Cardiac muscle cell (in vitro differentiated cells and primary cell): ENCODE measurements around the gene TMEM229A. TPM values are rescaled to one million over a fixed set of nuclear protein-coding genes. Genes with fewer than 3 reads are reported as not detected.
"Not testable (repeated sequence)": the region's sequence is repeated elsewhere in the genome, so short reads cannot be mapped to it uniquely, and the experiment has no call there.

Experiments
- DNase-seq, 2 donors: peaks; one replicate each; pipeline versions ENCODE4 v3.0.0 to v3.0.0-alpha.2; 2010 to 2017; ENCODE audit warnings: low read depth in 1 of 2, low spot score in 1 of 2
- H3K27ac ChIP-seq: fragments of 200-600 bp; sonication (generic); 2 replicates; pipeline ENCODE4 v1.5.1; 2016
- H3K27me3 ChIP-seq: fragments of 200-600 bp; sonication (generic); 2 replicates; pipeline ENCODE4 v1.6.0; 2016; ENCODE audit warnings: control low read depth
- H3K36me3 ChIP-seq: fragments of 200-600 bp; sonication (generic); 2 replicates; pipeline ENCODE4 v1.5.1; 2016; ENCODE audit warnings: control low read depth
- H3K4me1 ChIP-seq: fragments of 200-600 bp; sonication (generic); 2 replicates; pipeline ENCODE4 v1.8.1; 2017; ENCODE audit warnings: low read depth, mild to moderate bottlenecking, mixed run types
- H3K4me3 ChIP-seq: fragments of 200-600 bp; sonication (generic); 2 replicates; pipeline ENCODE4 v1.5.1; 2016; ENCODE audit warnings: mild to moderate bottlenecking
- H3K9me3 ChIP-seq: fragments of 200-600 bp; sonication (generic); 2 replicates; pipeline ENCODE4 v1.5.1; 2017; ENCODE audit warnings: low read depth, mild to moderate bottlenecking, control low read depth
- polyA plus RNA-seq: library from polyadenylated mRNA; unstranded; fragments of >200 nt; fragmentation: Nextera tagmentation; extraction: Ambion mirVana; gene quantifications from 2 replicates; pipeline ENCODE4 v1.2.1, GENCODE V29; 2016
- total RNA-seq: library from RNA; depleted of rRNA; stranded (reverse); fragments of >200 nt; gene quantifications from 2 replicates; pipeline ENCODE4 v1.2.3, GENCODE V29; 2016
- TF ChIP-seq, protein P1 (sequence below): IDR thresholded peaks from 2 replicates; pipeline ENCODE4 v1.5.1; 2012; ENCODE audit warnings: low read depth, mild to moderate bottlenecking, low read length

The TMEM229A gene
- total RNA-seq (0.12 and 0.18 TPM in 2 replicates), polyA plus RNA-seq (0.66 and 0.82 TPM in 2 replicates)

DNA sequence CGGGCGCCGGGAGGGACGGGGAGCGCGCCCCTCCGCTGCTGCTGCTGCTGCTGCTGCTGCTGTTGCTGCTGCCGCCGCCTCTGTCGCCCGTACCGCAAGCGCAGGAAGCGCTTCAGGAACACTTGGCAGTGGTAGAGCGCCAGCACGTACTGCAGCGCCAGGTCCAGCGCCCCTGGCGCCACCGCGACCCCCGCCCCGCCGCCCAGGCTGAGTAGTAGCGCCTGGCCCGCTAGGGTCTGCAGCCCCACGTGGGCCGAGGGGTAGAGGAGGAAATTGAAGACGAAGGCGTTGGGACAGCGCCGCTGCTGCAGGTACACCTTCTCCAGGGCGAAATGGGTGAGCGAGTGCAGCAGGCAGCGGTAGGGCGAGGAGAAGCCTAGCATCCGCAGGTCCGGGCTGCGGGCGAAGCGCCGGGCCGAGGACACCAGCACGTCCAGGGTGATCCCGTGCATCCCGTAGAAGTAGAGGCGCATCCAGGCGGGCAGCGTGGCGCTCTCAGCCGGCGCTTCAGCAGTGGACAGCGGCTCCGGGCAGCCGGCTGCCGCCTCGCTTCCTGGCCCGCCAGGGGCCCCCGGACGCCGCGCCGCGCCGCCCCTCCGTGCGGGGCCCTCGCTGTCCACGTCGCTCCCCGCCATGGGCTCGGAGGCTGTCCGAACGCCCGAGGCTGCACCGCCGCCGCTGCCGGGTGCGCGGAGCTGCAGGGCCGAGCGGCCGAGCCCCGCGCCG, at the start of gene TMEM229A:
TSS of gene TMEM229A (minus strand) at position 699 of the 726 bp plus-strand sequence. CDS start at position 635, 64 bp downstream.
- Histone ChIP-seq H3K4me1 (peaks cover 6% of the 10 kb centered on the region), H3K27me3 (peaks cover 71% of the 10 kb centered on the region)

DNA sequence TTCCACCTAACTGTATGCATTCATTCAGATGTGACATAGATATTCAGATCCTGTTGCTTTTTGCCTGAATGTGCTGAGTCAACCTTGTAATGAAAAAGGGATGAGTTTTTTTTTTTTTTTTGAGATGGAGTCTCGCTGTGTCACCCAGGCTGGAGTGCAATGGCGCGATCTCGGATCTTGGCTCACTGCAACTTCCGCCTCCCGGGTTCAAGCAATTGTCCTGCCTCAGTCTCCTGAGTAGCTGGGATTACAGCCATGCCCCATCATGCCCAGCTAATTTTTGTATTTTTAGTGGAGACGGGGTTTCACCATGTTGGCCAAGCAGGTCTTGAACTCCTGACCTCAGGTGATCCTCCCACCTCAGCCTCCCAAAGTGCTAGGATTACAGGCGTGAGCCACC, 49.4 kb upstream of the TMEM229A start:
- not testable (repeated sequence) for H3K4me1 ChIP-seq, H3K27me3 ChIP-seq, H3K27ac ChIP-seq, H3K9me3 ChIP-seq, DNase-seq, H3K4me3 ChIP-seq, H3K36me3 ChIP-seq

More for the DNA sequence above, at the start of gene TMEM229A:
- Histone ChIP-seq H3K9me3 (no peaks in the 10 kb centered on the region), H3K27ac (no peak within 1 kb of the TSS), H3K4me3 (peak within 1 kb of the TSS; percentile 60), H3K36me3 (no peaks in the 10 kb centered on the region)
- TF ChIP-seq, protein P1, sequence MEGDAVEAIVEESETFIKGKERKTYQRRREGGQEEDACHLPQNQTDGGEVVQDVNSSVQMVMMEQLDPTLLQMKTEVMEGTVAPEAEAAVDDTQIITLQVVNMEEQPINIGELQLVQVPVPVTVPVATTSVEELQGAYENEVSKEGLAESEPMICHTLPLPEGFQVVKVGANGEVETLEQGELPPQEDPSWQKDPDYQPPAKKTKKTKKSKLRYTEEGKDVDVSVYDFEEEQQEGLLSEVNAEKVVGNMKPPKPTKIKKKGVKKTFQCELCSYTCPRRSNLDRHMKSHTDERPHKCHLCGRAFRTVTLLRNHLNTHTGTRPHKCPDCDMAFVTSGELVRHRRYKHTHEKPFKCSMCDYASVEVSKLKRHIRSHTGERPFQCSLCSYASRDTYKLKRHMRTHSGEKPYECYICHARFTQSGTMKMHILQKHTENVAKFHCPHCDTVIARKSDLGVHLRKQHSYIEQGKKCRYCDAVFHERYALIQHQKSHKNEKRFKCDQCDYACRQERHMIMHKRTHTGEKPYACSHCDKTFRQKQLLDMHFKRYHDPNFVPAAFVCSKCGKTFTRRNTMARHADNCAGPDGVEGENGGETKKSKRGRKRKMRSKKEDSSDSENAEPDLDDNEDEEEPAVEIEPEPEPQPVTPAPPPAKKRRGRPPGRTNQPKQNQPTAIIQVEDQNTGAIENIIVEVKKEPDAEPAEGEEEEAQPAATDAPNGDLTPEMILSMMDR, result no peak
- peak; percentile 63 to 84 for DNase-seq

DNA sequence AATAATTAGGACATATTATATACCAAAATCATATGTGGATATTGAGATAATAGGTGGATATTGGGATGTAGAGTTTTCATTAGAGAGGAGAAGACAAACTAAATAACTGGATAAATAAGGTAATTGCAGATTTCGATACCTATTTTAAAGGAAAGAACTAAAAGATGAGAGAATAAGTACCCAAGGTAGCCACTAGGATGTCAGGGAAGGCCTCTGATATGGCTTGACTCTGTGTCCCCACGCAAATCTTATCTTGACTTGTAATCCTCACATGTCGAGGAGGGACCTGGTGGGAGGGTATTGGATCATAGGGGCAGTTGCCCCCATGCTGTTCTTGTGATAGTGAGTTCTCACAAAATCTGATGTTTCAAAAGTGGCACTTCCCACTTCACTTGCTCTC, 44.7 kb upstream of the TMEM229A start:
- Histone ChIP-seq H3K4me1 (no peaks in the 10 kb centered on the region), H3K4me3 (no peak overlapping the region), H3K27ac (no peak overlapping the region), H3K27me3 (no peaks in the 10 kb centered on the region), H3K36me3 (no peaks in the 10 kb centered on the region), H3K9me3 (no peaks in the 10 kb centered on the region)
- TF ChIP-seq, protein P1, result no peak
- DNase-seq, result no peak

DNA sequence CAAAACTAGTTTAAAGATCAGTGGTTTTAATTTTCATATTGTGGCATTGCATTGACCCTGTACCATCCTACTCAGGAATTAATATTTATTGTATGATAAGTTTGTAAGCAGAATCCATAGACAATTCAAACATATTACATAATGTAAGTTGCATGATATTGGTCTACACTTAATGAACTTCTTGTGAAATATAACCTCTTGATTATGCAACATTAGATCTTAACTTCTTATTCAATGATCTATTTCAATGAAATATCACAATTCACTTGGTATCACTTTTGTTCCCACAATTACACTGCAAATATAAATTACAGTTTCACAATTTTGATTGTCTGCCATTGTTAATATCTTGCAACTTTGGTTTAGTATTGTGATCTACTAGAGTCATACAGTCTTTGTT, 44.0 kb upstream of the TMEM229A start:
- H3K36me3 ChIP-seq, result no peaks in the 10 kb centered on the region
- H3K4me1 ChIP-seq, result no peaks in the 10 kb centered on the region
- TF ChIP-seq, protein P1, result no peak
- H3K4me3 ChIP-seq, result no peak overlapping the region
- H3K27ac ChIP-seq, result no peak overlapping the region
- no peak for DNase-seq
- H3K27me3 ChIP-seq, result no peaks in the 10 kb centered on the region
- H3K9me3 ChIP-seq, result no peaks in the 10 kb centered on the region

DNA sequence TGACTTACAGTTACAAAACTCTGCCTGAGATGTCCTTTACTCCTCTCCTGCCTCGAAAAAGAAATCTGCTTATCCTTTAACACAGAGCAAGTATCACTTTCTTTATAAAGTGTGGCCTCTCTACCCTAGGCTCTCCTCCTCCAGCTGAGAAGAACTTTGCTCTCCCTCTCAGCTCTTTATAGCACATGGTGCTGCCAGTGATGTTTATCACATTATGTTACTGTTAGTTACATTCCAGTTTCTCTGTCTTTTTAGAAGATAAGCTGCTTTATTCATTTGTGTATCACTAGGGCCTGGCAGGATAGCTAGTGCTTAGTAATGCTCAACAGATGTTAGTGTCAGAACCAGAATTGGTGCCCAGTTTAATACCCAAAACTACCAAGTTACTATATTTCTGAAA, 41.1 kb upstream of the TMEM229A start:
- TF ChIP-seq, protein P1, result no peak
- DNase-seq, result no peak
- no peak overlapping the region for H3K27ac ChIP-seq
- H3K36me3 ChIP-seq, result no peaks in the 10 kb centered on the region
- H3K27me3 ChIP-seq, result no peaks in the 10 kb centered on the region
- no peaks in the 10 kb centered on the region for H3K9me3 ChIP-seq
- no peak overlapping the region for H3K4me3 ChIP-seq
- no peaks in the 10 kb centered on the region for H3K4me1 ChIP-seq

DNA sequence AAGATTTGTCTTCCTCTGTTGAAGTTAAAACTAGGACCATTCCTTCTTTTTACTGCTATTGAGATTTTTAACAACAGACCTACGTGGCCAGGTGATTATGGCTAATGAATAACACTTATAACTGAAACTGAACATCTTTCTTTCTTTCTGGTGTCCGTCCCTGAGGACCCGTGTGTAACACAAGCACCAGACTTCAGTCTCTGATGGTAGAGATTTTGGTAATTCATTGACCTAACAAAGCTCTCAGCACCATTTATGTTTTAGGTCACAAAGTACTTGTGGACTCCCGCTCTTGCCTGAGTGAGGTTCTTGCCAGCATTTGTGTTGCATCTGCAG, 40.4 kb upstream of the TMEM229A start:
- DNase-seq, result no peak
- TF ChIP-seq, protein P1, result no peak
- Histone ChIP-seq H3K4me1 (no peaks in the 10 kb centered on the region), H3K27me3 (no peaks in the 10 kb centered on the region), H3K36me3 (no peaks in the 10 kb centered on the region), H3K27ac (no peak overlapping the region), H3K4me3 (no peak overlapping the region), H3K9me3 (no peaks in the 10 kb centered on the region)
